ENCODE results near the gene GPATCH1. TPM values are rescaled to one million over a fixed set of nuclear protein-coding genes. Genes with fewer than 3 reads are reported as not detected.
A peak's percentile ranks its signal among the peaks of the same experiment; 100 is the strongest.
"Not testable (repeated sequence)": the region's sequence is repeated elsewhere in the genome, so short reads cannot be mapped to it uniquely, and the experiment has no call there.

GPATCH1 gene
- total RNA-seq, 1 experiment from 2014 or later: 4.5 TPM

DNA sequence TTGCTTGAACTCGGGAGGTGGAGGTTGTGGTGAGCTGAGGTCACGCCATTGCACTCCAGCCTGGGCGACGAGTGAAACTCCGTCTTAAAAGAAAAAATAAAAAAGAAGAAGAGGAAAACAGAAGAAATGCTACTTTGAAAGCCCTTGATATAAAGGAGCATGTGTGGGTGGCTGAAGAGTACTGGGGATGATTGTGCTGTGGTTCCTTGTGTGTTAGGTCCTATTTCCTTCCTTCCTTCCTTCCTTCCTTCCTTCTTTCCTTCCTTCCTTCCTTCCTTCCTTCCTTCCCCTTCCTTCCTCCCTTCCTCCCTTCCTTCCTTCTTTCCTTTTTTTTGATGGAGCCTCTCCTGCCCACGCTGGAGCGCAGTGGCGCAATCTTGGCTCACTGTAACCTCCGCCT, 65.2 kb downstream of the GPATCH1 start:
- in situ Hi-C loops (cut with HindIII; ENCODE audit: low pct_unique_long_range_greater_than_20kb, low sequenced_read_pairs): no loop called here
- DNase-seq (ENCODE audit: low read depth): no peak

DNA sequence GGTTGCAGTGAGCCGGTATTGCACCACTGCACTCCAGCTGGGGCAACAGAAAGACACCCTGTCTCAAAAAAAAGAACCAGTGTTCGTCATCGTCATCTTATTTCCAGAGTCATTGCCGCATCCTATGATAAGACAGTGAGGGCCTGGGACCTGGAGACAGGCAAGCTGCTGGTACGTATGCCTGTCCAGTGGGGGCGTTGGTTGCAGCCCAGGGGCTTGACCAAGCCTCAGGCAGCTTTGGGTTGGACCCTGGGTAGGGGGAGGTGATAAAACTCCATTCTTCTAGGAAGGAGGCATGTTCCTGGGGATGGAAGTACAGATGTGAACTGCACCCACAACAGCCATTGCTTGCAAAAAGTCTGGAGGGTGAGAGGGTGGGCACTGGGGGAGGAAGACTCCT, 66.6 kb downstream of the GPATCH1 start:
- in situ Hi-C loops (cut with HindIII; ENCODE audit: low pct_unique_long_range_greater_than_20kb, low sequenced_read_pairs): no loop called here
- DNase-seq (ENCODE audit: low read depth): no peak

DNA sequence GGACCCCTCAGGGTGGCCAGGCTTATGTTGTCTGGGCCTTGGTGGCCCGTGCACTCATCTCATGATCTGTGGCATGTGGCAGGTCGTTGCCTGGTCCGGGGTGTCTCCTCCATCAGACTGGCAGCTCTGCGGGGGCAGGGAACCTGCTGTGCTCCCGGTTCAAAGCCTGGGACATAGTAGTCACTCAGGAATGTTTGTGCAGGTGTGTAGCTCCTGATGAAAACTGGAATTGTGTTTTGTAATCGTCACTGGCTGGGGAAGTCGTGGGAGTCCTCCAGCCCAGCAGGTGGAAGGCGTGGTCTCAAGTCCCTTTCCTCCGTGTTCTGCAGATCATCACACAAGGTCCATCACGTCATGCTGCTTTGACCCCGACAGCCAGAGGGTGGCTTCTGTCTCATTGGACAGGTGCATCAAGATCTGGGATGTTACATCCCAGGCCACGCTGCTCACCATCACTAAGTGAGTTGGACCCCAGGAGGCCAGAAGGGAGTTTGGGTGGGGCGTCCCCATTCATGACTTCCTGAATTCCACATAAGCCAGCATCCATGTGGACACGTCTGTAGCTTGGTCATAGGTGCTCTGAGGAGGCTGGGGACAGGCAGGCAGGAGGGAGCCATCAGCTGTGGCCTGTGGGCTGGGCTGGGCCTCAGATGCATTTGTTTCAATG, 70.0 kb downstream of the GPATCH1 start:
- no peak for DNase-seq (ENCODE audit: low read depth)
- in situ Hi-C loops (cut with HindIII; ENCODE audit: low pct_unique_long_range_greater_than_20kb, low sequenced_read_pairs): no loop called here

DNA sequence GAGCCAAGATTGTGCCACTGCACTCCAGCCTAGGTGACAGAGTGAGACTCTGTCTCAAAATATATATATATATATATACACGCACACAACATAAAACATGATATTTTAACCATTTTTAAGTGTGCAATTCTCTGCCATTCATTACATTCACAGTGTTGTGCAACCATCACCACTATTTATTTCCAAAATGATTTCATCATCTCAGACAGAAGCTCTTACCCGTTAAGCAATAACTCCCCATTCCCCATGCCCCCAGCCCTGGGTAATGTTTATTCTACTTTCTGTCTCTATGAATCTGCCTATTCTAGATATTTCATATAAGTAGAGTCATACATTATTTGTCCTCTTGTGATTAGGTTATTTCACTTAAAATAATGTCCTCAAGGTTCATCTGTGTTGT, 71.2 kb downstream of the GPATCH1 start:
- no peak for DNase-seq (ENCODE audit: low read depth)
- in situ Hi-C loops (cut with HindIII; ENCODE audit: low pct_unique_long_range_greater_than_20kb, low sequenced_read_pairs): no loop called here

GRCh38 chr19:33152625-33153024, 71.6 kb downstream of the GPATCH1 start:
- DNase-seq (ENCODE audit: low read depth); in situ Hi-C loops (cut with HindIII; ENCODE audit: low pct_unique_long_range_greater_than_20kb, low sequenced_read_pairs): not testable (repeated sequence)

- in situ Hi-C loops (cut with HindIII; ENCODE audit: low pct_unique_long_range_greater_than_20kb, low sequenced_read_pairs); DNase-seq (ENCODE audit: low read depth): not testable (repeated sequence)
Measured at GRCh38 chr19:33154313-33154712, 73.3 kb downstream of the GPATCH1 start.

DNA sequence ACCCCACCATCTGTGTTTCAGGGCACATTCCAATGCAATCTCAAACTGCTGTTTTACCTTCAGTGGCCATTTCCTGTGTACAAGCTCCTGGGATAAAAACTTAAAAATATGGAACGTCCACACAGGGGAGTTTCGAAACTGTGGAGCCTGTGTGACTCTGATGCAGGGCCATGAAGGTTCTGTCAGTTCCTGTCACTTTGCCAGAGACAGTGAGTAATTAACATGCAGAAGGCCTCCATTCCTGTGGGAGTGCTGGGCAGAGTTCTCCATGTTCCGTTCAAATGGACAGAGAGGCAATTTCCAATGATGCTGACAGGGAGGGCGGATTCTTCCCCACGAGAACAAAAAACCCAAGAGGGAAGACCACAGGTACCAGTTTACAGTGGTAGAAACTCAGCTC, 75.4 kb downstream of the GPATCH1 start:
- in situ Hi-C loops (cut with HindIII; ENCODE audit: low pct_unique_long_range_greater_than_20kb, low sequenced_read_pairs): no loop called here
- no peak for DNase-seq (ENCODE audit: low read depth)

GRCh38 chr19:33157906-33158305, 76.9 kb downstream of the GPATCH1 start:
- in situ Hi-C loops (cut with HindIII; ENCODE audit: low pct_unique_long_range_greater_than_20kb, low sequenced_read_pairs): no loop called here
- DNase-seq (ENCODE audit: low read depth): no peak

- no peak for DNase-seq (ENCODE audit: low read depth)
- in situ Hi-C loops (cut with HindIII; ENCODE audit: low pct_unique_long_range_greater_than_20kb, low sequenced_read_pairs): no loop called here
Measured at GRCh38 chr19:33158365-33158764, 77.4 kb downstream of the GPATCH1 start.

DNA sequence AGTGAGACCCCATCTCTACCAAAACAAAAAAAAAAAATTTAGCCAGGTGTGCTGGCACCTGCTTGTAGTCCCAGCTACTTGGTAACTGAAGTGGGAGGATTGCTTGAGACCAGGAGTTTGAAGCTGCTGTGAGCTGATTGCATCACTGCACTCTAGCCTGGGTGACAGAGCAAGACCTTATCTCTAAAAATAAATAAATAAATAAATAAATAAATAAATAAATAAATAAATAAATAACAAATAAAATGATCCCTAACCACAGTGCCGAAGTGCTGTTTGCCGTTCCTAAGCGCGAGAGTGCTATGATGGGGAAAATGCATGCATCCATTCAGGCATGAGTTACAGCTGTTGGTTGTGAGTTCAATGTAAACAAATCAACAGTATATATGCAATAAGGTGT, 78.2 kb downstream of the GPATCH1 start:
- no peak for DNase-seq (ENCODE audit: low read depth)
- in situ Hi-C loops (cut with HindIII; ENCODE audit: low pct_unique_long_range_greater_than_20kb, low sequenced_read_pairs): no loop called here

DNA sequence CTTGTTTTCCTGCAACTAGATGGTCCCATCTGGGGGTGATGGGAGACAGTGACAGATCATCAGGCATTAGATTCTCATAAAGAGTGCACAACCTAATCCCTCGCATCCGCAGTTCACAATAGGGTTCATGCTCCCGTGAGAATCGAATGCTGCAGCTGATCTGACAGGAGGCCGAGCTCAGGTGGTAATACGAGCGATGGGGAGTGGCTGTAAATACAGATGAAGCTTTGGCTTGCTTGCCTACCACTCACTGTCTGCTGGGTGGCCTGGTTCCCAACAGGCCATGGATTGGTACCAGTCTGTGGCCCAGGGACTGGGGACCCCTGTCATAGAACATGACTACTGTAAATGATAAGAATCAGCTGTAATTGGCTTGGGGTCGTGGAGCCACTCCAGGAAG, 78.9 kb downstream of the GPATCH1 start:
- in situ Hi-C loops (cut with HindIII; ENCODE audit: low pct_unique_long_range_greater_than_20kb, low sequenced_read_pairs): no loop called here
- no peak for DNase-seq (ENCODE audit: low read depth)

DNA sequence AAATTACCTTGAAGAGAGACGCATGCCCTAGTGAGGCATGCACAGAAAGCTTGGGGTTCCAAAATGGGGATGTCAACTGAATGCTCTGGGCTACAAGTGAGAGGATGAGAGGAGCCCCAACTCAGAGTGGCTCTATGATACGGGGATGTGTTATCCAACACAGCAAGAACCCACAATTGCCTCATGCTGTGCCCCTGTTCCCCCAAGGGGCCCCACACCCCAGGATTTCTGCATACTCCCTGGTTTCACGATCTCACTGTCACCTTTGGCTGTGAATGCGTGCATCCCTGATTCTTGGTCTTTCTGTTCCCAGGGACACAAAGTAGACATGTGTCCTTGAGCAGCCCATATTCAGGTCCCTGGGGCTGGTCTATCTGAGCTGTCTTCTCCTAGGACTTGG, 80.2 kb downstream of the GPATCH1 start:
- in situ Hi-C loops (cut with HindIII; ENCODE audit: low pct_unique_long_range_greater_than_20kb, low sequenced_read_pairs): no loop called here
- DNase-seq (ENCODE audit: low read depth): no peak

GRCh38 chr19:33163481-33163880, 82.5 kb downstream of the GPATCH1 start:
- DNase-seq (ENCODE audit: low read depth): peak; percentile 30
- in situ Hi-C loops (cut with HindIII; ENCODE audit: low pct_unique_long_range_greater_than_20kb, low sequenced_read_pairs): no loop called here

DNA sequence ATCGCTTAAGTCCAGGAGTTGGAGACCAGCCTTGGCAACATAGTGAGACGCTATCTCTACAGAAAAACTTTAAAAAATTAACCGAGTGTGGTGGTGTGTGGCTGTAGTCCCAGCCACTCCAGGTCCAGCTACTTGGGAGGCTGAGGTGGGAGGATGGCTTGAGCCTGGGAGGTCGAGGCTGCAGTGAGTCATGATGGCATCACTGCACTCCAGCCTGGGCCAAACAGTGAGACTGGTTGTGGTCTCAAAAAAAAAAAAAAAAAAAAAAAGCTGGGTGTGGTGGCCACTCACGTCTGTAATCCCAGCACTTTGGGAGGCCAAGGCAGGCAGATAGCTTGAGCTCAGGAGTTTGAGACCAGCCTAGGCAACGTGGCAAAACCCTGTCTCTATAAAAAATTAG, 85.1 kb downstream of the GPATCH1 start:
- in situ Hi-C loops (cut with HindIII; ENCODE audit: low pct_unique_long_range_greater_than_20kb, low sequenced_read_pairs); DNase-seq (ENCODE audit: low read depth): not testable (repeated sequence)

DNA sequence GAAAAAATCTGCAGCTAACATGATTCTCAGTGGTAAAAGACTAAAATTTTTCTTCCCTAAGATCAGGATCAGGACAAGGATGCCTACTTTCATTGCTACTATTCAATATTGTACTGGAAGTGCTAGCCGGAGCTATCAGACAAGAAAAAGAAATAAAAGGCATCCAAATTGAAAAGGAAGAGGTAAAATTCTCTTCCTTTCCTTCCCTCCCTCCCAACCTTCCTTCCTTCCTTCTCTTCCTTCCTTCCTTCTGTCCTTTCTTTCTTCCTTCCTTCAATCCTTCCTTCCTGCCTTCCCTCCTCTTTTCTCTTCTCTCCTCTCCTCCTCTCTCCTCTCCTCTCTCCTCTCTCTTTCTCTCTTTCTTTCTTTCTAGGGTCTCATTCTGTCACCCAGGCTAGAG, 86.5 kb downstream of the GPATCH1 start:
- no peak for DNase-seq (ENCODE audit: low read depth)
- in situ Hi-C loops (cut with HindIII; ENCODE audit: low pct_unique_long_range_greater_than_20kb, low sequenced_read_pairs): no loop called here

- in situ Hi-C loops (cut with HindIII; ENCODE audit: low pct_unique_long_range_greater_than_20kb, low sequenced_read_pairs): no loop called here
- no peak for DNase-seq (ENCODE audit: low read depth)
Measured at GRCh38 chr19:33168528-33168927, 87.5 kb downstream of the GPATCH1 start.

GRCh38 chr19:33171222-33171795, 90.3 kb downstream of the GPATCH1 start:
- no peak for DNase-seq (ENCODE audit: low read depth)
- in situ Hi-C loops (cut with HindIII; ENCODE audit: low pct_unique_long_range_greater_than_20kb, low sequenced_read_pairs): no loop called here

DNA sequence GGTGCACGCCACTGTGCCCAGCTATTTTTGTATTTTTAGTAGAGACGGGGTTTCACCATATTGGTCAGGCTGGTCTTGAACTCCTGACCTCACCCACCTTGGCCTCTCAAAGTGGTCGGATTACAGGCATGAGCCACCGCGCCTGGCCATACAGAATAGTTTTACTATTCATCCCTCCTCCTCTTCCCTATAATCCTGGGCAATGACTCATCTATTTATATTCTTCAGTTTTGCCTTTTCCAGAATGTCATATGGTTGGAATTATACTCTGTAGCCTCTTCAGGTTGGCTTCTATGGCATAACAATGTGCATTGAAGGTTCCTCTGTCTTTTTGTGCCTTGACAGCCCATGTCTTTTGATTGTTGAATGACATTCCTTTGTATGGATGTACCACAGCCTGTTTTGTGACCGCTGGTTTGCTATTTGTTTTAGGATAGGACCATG, 91.0 kb downstream of the GPATCH1 start:
- in situ Hi-C loops (cut with HindIII; ENCODE audit: low pct_unique_long_range_greater_than_20kb, low sequenced_read_pairs): no loop called here
- peak; percentile 31 for DNase-seq (ENCODE audit: low read depth)

- in situ Hi-C loops (cut with HindIII; ENCODE audit: low pct_unique_long_range_greater_than_20kb, low sequenced_read_pairs): no loop called here
- DNase-seq (ENCODE audit: low read depth): no peak
Measured at GRCh38 chr19:33174186-33174585, 93.2 kb downstream of the GPATCH1 start.

GRCh38 chr19:33175156-33175782, 94.3 kb downstream of the GPATCH1 start:
- in situ Hi-C loops (cut with HindIII; ENCODE audit: low pct_unique_long_range_greater_than_20kb, low sequenced_read_pairs): no loop called here
- DNase-seq (ENCODE audit: low read depth): no peak

Data from Caki2 (cell line).